Activated CD8-positive, alpha-beta T cell treated with anti-CD3 and anti-CD28 coated beads for 36 hours (primary cell): ENCODE data around the gene SMARCA2. TPM values are rescaled to one million over a fixed set of nuclear protein-coding genes. Genes with fewer than 3 reads are reported as not detected.

Experiments
- ATAC-seq: fragments of 200-7000 bp; cut with Tn5 transposase; one replicate; pipeline ENCODE4 v1.10.0; 2021; ENCODE audit warnings: mild to moderate bottlenecking, moderate library complexity
- CTCF ChIA-PET: fragments of 350-600 bp; sonication (Branson Sonifier 250); formaldehyde crosslinking; loops from one replicate; lab custom pipeline; 2021; ENCODE audit warnings: antibody characterized with exemption; lab: Charles Lee
- POLR2A ChIA-PET: fragments of 350-600 bp; sonication (Branson Sonifier 250); formaldehyde crosslinking; loops from one replicate; lab custom pipeline; 2021; ENCODE audit warnings: antibody characterized with exemption; lab: Charles Lee
- DNase-seq: peaks from one replicate; pipeline ENCODE4 v3.0.0-alpha.2; 2020
- H3K27ac Mint-ChIP-seq: one replicate; pipeline ENCODE4 v1.8.0; 2021; ENCODE audit warnings: mild to moderate bottlenecking, mixed read lengths
- H3K27me3 Mint-ChIP-seq: one replicate; pipeline ENCODE4 v1.8.0; 2021; ENCODE audit warnings: mixed read lengths
- H3K36me3 Mint-ChIP-seq: one replicate; pipeline ENCODE4 v1.8.0; 2021; ENCODE audit warnings: low read depth, mixed read lengths
- H3K4me1 Mint-ChIP-seq: one replicate; pipeline ENCODE4 v1.8.0; 2021; ENCODE audit warnings: low read depth, mixed read lengths
- H3K4me3 Mint-ChIP-seq: one replicate; pipeline ENCODE4 v1.8.0; 2021; ENCODE audit warnings: mild to moderate bottlenecking, moderate library complexity, mixed read lengths
- H3K9me3 Mint-ChIP-seq: one replicate; pipeline ENCODE4 v1.8.0; 2021; ENCODE audit warnings: mixed read lengths
- CTCF ChIP-seq: fragments of 200-600 bp; IDR thresholded peaks from one replicate; pipeline ENCODE4 v1.8.0; 2022; ENCODE audit warnings: antibody characterized with exemption, mild to moderate bottlenecking
- intact Hi-C: fragments of 100-400 bp; cut with micrococcal nuclease; formaldehyde crosslinking; loops from one replicate; pipeline ENCODE4 v1.10.0; 2022
- total RNA-seq, 2 experiments: library from RNA; stranded (reverse); gene quantifications; one replicate each; pipeline ENCODE4 v1.2.3, GENCODE V29; 2021

Gene SMARCA2
- total RNA-seq, 2 experiments from 2014 or later, result 94.7 to 99.4 TPM

GRCh38 chr9:2013743-2014475, 1.2 kb upstream of the SMARCA2 start:
- H3K36me3 Mint-ChIP-seq, result peaks cover 6% of the 10 kb centered on the region
- H3K27me3 Mint-ChIP-seq, result no peaks in the 10 kb centered on the region
- H3K9me3 Mint-ChIP-seq, result no peaks in the 10 kb centered on the region

GRCh38 chr9:2015581-2016407, 647 bp downstream of the SMARCA2 start:
- no peak for TF ChIP-seq CTCF
- peak overlapping the region; percentile 89 for H3K4me3 Mint-ChIP-seq
- peak; percentile 63 for DNase-seq
- ChIA-PET POLR2A (interaction anchor here (0.7 to 4.3 kb wide), 15 partner anchors 9 to 140 kb away, joined by 3 to 28 read pairs (median 5); no protein-coding TSS in a partner anchor), CTCF (interaction anchor here (1.1 kb wide), 1 partner anchor 137 kb away, joined by 3 read pairs; no protein-coding TSS in a partner anchor)
- peaks cover 48% of the 10 kb centered on the region for H3K4me1 Mint-ChIP-seq
- H3K36me3 Mint-ChIP-seq, result peaks cover 6% of the 10 kb centered on the region
- no peaks in the 10 kb centered on the region for H3K27me3 Mint-ChIP-seq
- H3K27ac Mint-ChIP-seq, result peak overlapping the region; percentile 99
- no peak for ATAC-seq
- intact Hi-C loops, result loop anchor here (5.0 kb wide), 1 partner anchor 138 kb away; no protein-coding TSS in a partner anchor
- no peaks in the 10 kb centered on the region for H3K9me3 Mint-ChIP-seq

More at GRCh38 chr9:2013743-2014475, 1.2 kb upstream of the SMARCA2 start:
- H3K27ac Mint-ChIP-seq, result no peak overlapping the region
- H3K4me3 Mint-ChIP-seq, result peak overlapping the region; percentile 89
- POLR2A ChIA-PET, result interaction anchor here (0.6 to 4.3 kb wide), 8 partner anchors 9 to 138 kb away, joined by 3 to 28 read pairs (median 5); no protein-coding TSS in a partner anchor
- peaks cover 35% of the 10 kb centered on the region for H3K4me1 Mint-ChIP-seq
- no peak for TF ChIP-seq CTCF
- CTCF ChIA-PET, result interaction anchor here (0.7 to 2.3 kb wide), 4 partner anchors 13 to 1544 kb away, joined by 3 to 9 read pairs (median 6); no protein-coding TSS in a partner anchor
- intact Hi-C loops, result no loop called here
- no peak for DNase-seq
- no peak for ATAC-seq

GRCh38 chr9:2016408-2017330, 1.5 kb downstream of the SMARCA2 start:
- Mint-ChIP-seq H3K27ac (peak overlapping the region; percentile 99), H3K4me1 (peaks cover 51% of the 10 kb centered on the region), H3K4me3 (peak overlapping the region; percentile 89), H3K9me3 (no peaks in the 10 kb centered on the region), H3K27me3 (no peaks in the 10 kb centered on the region), H3K36me3 (peaks cover 6% of the 10 kb centered on the region)
- ChIA-PET POLR2A (interaction anchor here (1.0 to 4.3 kb wide), 10 partner anchors 11 to 78 kb away, joined by 3 to 28 read pairs (median 5); no protein-coding TSS in a partner anchor), CTCF (interaction anchor here (1.7 kb wide), 2 partner anchors 39 to 71 kb away, joined by 5 to 10 read pairs; no protein-coding TSS in a partner anchor)
- no peak for TF ChIP-seq CTCF
- intact Hi-C loops, result loop anchor here (5.0 kb wide), 1 partner anchor 139 kb away; no protein-coding TSS in a partner anchor
- DNase-seq (peak; percentile 61), ATAC-seq (no peak)

- H3K9me3 Mint-ChIP-seq, result no peaks in the 10 kb centered on the region
- POLR2A ChIA-PET, result interaction anchor here (0.6 to 4.3 kb wide), 12 partner anchors 10 to 141 kb away, joined by 3 to 28 read pairs (median 3); no protein-coding TSS in a partner anchor
- intact Hi-C loops, result loop anchor here (2.0 to 5.0 kb wide), 2 partner anchors 37 to 140 kb away; no protein-coding TSS in a partner anchor
- no peak for TF ChIP-seq CTCF
- no peaks in the 10 kb centered on the region for H3K27me3 Mint-ChIP-seq
- H3K27ac Mint-ChIP-seq, result peak overlapping the region; percentile 99
- ATAC-seq (peak; percentile 13), DNase-seq (peak; percentile 79)
- CTCF ChIA-PET, result interaction anchor here (1.7 kb wide), 2 partner anchors 38 to 70 kb away, joined by 5 to 10 read pairs; no protein-coding TSS in a partner anchor
- peak overlapping the region; percentile 89 for H3K4me3 Mint-ChIP-seq
- peaks cover 52% of the 10 kb centered on the region for H3K4me1 Mint-ChIP-seq
- H3K36me3 Mint-ChIP-seq, result peaks cover 6% of the 10 kb centered on the region
These were observed 2.4 kb downstream of the SMARCA2 start for GRCh38 chr9:2017331-2018161.
